SK-N-SH (cell line): ENCODE results near the gene SPATA31C2.
"Not testable (repeated sequence)": the region's sequence is repeated elsewhere in the genome, so short reads cannot be mapped to it uniquely, and the experiment has no call there.

Experiments
- CHD2 ChIP-seq: fragments of 150-350 bp; IDR thresholded peaks from 2 replicates; pipeline ENCODE4 v1.6.1; 2018; ENCODE audit warnings: low read length; ENCODE audit not compliant: partially characterized antibody
- CTCF ChIP-seq: fragments of 200-600 bp; sonication (generic); IDR thresholded peaks from 2 replicates; pipeline ENCODE4 v1.6.1; 2017; ENCODE audit warnings: antibody characterized with exemption, mild to moderate bottlenecking, moderate library complexity
- EP300 ChIP-seq, 2 experiments: IDR thresholded peaks; 2 replicates each; pipeline versions ENCODE4 v1.4.0 to v1.6.1; 2012; ENCODE audit warnings: borderline replicate concordance in 1 of 2, low read depth in 1 of 2, low read length in 1 of 2
- FOXM1 ChIP-seq: IDR thresholded peaks from 2 replicates; pipeline ENCODE4 v1.4.0; 2012; ENCODE audit warnings: low read depth, mild to moderate bottlenecking
- JUND ChIP-seq: IDR thresholded peaks from 2 replicates; pipeline ENCODE4 v1.4.0; 2012
- MAX ChIP-seq: IDR thresholded peaks from 2 replicates; pipeline ENCODE4 v1.4.0; 2012; ENCODE audit warnings: low read depth
- NFIC ChIP-seq: IDR thresholded peaks from 2 replicates; pipeline ENCODE4 v1.4.0; 2012; ENCODE audit warnings: borderline replicate concordance
- POLR2AphosphoS5 ChIP-seq: IDR thresholded peaks from 2 replicates; pipeline ENCODE4 v1.6.1; 2012; ENCODE audit warnings: low read depth, low read length
- RAD21 ChIP-seq: IDR thresholded peaks from 2 replicates; pipeline ENCODE4 v1.6.1; 2012; ENCODE audit warnings: mild to moderate bottlenecking, low read length
- REST ChIP-seq: IDR thresholded peaks from 2 replicates; pipeline ENCODE4 v1.6.1; 2012; ENCODE audit warnings: mild to moderate bottlenecking, low read depth, low read length, moderate library complexity
- RFX5 ChIP-seq: IDR thresholded peaks from 2 replicates; pipeline ENCODE4 v1.6.1; 2012; ENCODE audit warnings: mild to moderate bottlenecking, improper control_type of control experiment, low read length
- SIN3A ChIP-seq: IDR thresholded peaks from 2 replicates; pipeline ENCODE4 v1.6.1; 2012; ENCODE audit warnings: low read depth, mild to moderate bottlenecking, low read length, moderate library complexity, borderline replicate concordance
- SMC3 ChIP-seq: IDR thresholded peaks from 2 replicates; pipeline ENCODE4 v1.6.1; 2012; ENCODE audit warnings: low read depth, low read length, improper control_type of control experiment
- TEAD4 ChIP-seq: IDR thresholded peaks from 2 replicates; pipeline ENCODE4 v1.4.0; 2012; ENCODE audit warnings: mild to moderate bottlenecking, borderline replicate concordance; ENCODE audit not compliant: insufficient read depth

GRCh38 chr9:88114968-88115612 is 23.2 kb downstream of the SPATA31C2 start:
- TF ChIP-seq CTCF; POLR2AphosphoS5; JUND; SIN3A; MAX; RFX5; TEAD4; NFIC; EP300 (IDR thresholded peaks at IDR 0.05; ENCODE audit: borderline replicate concordance in 1 of 2, low read depth in 1 of 2, low read length in 1 of 2); REST; CHD2; RAD21; FOXM1; SMC3: not testable (repeated sequence)
